GM20000 (cell line): ENCODE measurements around the gene TRIM6.

Experiments used
- DNase-seq: peaks from one replicate; pipeline ENCODE4 v3.0.0; 2012; ENCODE audit warnings: low spot score
- TF ChIP-seq, protein P1 (sequence below): IDR thresholded peaks from 2 replicates; pipeline ENCODE4 v1.5.1; 2012; ENCODE audit warnings: mild to moderate bottlenecking, control low read depth; ENCODE audit errors: extremely low read depth, missing control alignments

TRIM6 gene

DNA sequence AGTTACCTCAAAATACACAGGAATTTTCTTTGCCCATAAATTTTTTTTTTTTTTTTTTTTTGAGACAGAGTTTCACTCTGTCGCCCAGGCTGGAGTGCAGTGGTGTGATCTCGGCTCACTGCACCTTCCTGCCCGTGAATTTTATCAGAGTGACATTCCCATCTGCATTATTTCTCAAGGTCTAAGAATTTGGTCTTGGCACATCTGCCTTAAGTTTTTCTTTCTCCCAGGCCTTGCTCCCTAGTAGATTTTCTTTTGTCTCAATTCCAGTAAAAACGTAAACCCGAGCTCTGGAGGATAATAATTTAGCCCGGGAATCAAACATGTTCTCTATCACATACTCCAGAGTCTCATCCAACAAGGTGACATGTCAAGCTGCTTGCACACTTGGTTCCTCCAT lies 12.4 kb downstream of the TRIM6 start:
- TF ChIP-seq, protein P1, sequence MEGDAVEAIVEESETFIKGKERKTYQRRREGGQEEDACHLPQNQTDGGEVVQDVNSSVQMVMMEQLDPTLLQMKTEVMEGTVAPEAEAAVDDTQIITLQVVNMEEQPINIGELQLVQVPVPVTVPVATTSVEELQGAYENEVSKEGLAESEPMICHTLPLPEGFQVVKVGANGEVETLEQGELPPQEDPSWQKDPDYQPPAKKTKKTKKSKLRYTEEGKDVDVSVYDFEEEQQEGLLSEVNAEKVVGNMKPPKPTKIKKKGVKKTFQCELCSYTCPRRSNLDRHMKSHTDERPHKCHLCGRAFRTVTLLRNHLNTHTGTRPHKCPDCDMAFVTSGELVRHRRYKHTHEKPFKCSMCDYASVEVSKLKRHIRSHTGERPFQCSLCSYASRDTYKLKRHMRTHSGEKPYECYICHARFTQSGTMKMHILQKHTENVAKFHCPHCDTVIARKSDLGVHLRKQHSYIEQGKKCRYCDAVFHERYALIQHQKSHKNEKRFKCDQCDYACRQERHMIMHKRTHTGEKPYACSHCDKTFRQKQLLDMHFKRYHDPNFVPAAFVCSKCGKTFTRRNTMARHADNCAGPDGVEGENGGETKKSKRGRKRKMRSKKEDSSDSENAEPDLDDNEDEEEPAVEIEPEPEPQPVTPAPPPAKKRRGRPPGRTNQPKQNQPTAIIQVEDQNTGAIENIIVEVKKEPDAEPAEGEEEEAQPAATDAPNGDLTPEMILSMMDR = no peak
- no peak for DNase-seq

DNA sequence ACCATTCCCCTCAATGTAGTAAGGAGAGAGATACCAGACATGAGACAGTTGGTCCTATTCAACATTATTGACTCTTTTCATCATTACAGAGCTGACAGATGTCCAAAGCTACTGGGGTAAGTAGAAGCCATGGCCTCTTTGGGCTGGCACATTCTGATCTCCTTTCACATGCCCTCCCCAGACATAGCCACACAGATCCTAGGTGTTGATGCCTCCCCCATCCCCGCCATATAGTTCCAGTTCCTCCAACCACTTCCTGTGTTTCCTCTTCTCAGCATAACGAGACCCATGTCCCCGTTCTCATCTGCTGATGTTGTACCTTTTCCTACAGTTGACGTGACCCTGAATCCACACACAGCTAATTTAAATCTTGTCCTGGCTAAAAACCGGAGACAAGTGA lies 14.0 kb downstream of the TRIM6 start:
- DNase-seq = no peak
- TF ChIP-seq, protein P1 = no peak

DNA sequence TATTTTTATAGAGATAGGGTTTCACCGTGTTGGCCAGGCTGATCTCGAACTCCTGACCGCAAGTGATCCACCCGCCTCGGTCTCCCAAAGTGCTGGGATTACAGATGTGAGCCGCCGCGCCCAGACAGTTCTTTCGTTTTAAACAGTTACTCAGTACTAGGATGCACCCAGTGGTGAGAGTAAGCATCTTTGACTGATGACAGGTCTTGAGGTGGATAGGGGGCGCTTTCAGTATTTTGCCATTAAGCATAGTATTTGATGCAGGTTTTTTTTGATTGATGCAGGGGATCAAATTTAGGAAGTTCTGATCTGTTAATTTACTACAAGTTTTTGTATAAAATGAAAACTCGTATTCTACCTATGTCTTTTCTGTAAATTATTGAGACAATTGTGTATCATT lies 15.2 kb downstream of the TRIM6 start:
- no peak for DNase-seq
- TF ChIP-seq, protein P1 = no peak

DNA sequence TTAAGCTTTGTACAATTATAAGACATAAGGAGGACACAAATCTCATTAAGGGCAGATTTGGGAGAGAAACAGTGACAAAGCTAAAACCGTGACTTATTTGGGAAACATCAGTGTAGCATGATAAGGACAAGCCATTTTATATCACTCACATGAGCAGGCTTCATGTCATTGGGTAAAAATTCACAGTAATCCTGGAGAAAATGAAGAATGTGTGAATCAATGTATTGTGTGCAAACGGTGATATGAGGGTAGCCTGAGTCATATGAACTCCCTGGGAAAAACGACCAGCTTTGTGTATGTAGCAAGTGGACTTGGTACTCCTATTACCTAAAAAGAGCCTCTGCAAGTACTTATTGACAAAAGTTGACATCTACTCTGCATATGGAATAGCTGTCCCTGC lies 22.4 kb downstream of the TRIM6 start:
- no peak for DNase-seq
- TF ChIP-seq, protein P1 = no peak

DNA sequence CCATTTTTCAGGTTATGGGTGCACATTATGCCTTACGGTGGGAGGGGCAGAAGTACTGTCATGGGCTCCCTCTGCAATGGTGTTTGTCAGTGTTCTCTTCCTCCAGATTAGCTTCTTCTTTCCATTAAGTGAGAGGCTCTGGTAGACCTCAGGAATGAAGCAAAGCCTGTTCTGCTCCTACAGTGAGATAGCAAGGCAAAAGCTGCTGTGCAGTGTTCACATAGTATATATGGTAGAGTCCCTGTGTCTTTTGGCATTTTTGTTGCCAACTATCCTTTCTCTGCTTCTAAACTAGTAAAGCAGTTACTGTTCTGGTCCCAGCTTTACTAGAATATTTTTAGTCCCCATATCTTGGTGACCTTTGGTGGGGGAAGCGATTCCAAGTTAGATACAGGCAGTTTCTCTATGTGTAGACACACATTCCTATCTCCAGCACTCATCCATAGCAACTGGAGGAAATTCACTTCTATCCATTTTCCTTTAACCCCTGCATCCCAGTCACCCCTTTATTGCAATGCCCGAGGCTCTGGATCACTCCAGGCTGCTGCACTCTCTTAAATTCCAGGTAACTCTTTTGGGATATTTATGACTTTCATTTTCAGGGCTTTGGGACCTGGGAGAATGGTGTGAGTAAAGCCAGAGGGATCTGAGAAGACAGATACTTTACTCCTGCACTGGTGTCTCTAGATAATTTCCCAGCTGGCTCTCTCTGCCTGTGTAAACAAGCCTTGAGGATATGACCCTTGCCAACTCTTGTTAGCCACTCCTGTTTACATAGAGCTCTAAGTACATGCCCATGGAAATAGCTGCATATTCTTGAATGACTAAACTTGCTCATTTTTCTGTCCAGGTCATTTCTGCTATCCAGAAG lies 24.4 kb downstream of the TRIM6 start:
- TF ChIP-seq, protein P1 = no peak
- no peak for DNase-seq

DNA sequence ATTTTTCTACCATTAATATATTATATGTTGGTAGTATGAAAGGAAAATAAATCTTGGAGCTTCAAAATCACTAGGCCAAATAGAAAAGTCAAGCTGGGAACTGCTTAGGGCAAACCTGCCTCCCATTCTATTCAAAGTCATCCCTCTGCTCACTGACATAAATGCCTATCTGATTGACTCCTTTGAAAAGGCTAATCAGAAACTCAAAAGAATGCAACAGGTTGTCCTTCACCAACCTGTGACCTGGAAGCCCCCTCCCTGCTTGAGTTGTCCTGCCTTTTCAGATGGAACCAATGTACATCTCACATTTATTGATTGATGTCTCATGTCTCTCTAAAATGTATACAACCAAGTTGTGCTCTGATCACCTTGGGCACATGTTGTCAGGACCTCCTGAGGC lies 25.1 kb downstream of the TRIM6 start:
- DNase-seq = no peak
- TF ChIP-seq, protein P1 = no peak

DNA sequence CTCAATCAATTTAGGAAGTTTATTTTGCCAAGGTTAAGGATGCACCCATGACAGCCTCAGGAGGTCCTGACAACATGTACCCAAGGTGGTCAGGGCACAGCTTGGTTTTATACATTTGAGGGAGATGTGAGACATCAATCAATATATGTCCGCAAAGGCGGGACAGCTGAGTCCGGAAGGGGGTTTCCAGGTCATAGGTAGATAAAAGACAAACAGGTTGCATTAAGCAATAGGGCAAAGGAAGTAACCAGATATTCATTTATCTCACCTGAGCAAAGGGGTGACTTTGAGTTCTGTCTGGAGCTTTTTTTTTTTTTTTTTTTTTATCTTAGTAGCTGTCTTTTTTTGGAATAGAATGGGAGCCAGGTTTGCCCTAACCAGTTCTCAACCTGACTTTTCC lies 26.4 kb downstream of the TRIM6 start:
- DNase-seq = no peak
- TF ChIP-seq, protein P1 = no peak
